HG03045 (cell line): ENCODE results near the gene ADGRL4.

Experiments
- ATAC-seq: cut with Tn5 transposase; IDR thresholded peaks from one replicate; pipeline ENCODE4 v1.9.1; 2021; ENCODE audit warnings: mild to moderate bottlenecking, moderate library complexity; ENCODE audit not compliant: unreplicated experiment

Gene ADGRL4

DNA sequence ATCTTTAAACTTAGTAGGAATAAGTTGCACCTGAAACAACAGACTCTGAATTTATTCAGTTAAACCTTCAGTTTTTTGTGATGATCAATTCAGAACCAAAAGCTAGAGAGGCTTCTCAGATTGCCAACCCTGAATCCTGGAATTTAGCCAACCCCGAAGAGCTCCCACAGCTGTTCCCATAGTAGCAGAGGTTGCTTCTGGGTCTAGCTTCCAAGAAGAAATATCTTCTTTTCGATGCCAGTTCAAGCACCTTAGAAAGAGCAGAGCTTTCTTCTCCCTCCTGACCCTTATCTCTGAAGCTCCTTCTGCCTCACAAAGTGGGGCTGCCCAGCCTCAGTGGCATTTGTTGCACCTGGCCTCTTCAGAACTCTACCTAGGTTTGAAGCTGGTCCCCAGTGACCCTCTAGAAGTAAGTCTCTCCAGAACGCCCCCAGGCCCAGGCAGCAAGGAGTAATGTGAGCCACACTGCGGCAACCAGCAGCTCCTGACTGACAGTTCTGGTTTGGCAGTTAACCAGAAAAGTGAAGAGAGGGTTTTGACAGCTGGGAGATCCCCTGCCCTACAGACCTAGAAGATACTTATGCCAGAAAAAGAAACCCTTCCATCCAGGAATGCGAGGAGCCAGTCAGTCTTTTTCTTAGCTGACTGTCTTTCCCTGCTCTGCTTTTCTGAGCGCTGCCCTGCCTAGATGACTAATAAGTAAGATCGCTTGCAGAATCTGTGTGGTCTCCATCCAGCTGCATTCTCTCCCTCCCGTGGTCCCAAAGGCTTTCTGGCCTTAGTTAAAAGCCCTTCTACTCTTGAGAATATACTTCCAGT lies 165.9 kb downstream of the ADGRL4 start:
- no peak for ATAC-seq
